KMS-11 (cell line): Measurements from ENCODE around the gene MMADHC.

Experiments
- H2AFZ ChIP-seq: fragments of 200-600 bp; sonication (generic); 2 replicates; pipeline ENCODE4 v1.6.1; 2016; ENCODE audit warnings: antibody characterized with exemption, mixed run types, low read depth
- H3K27ac ChIP-seq: fragments of 200-600 bp; sonication (generic); 2 replicates; pipeline ENCODE4 v1.6.1; 2016; ENCODE audit warnings: mild to moderate bottlenecking, mixed run types
- H3K27me3 ChIP-seq: fragments of 200-600 bp; sonication (generic); 2 replicates; pipeline ENCODE4 v1.6.1; 2017; ENCODE audit warnings: mild to moderate bottlenecking, low read depth, mixed run types, moderate library complexity; ENCODE audit not compliant: insufficient read depth
- H3K36me3 ChIP-seq: fragments of 200-600 bp; sonication (generic); 2 replicates; pipeline ENCODE4 v1.6.1; 2017; ENCODE audit warnings: mild to moderate bottlenecking, mixed run types; ENCODE audit not compliant: insufficient read depth
- H3K4me1 ChIP-seq: fragments of 200-600 bp; sonication (generic); 2 replicates; pipeline ENCODE4 v1.6.1; 2016; ENCODE audit warnings: mild to moderate bottlenecking, low read depth, mixed run types; ENCODE audit not compliant: poor library complexity, severe bottlenecking
- H3K4me2 ChIP-seq: fragments of 200-600 bp; sonication (generic); 2 replicates; pipeline ENCODE4 v1.7.0; 2016; ENCODE audit warnings: mild to moderate bottlenecking, mixed run types
- H3K4me3 ChIP-seq: fragments of 200-600 bp; sonication (generic); IDR thresholded peaks from 2 replicates; pipeline ENCODE4 v1.6.1; 2017; ENCODE audit warnings: low read depth, low read length, mixed read lengths; ENCODE audit not compliant: insufficient read depth
- H3K79me2 ChIP-seq: fragments of 200-600 bp; sonication (generic); 2 replicates; pipeline ENCODE4 v1.6.1; 2016; ENCODE audit warnings: low read depth, mixed run types; ENCODE audit not compliant: insufficient read depth
- H3K9ac ChIP-seq: fragments of 200-600 bp; sonication (generic); 2 replicates; pipeline ENCODE4 v1.6.1; 2016; ENCODE audit warnings: mild to moderate bottlenecking, mixed run types
- H4K20me1 ChIP-seq: fragments of 200-600 bp; sonication (generic); 2 replicates; pipeline ENCODE4 v1.6.1; 2016; ENCODE audit warnings: mild to moderate bottlenecking, mixed run types; ENCODE audit not compliant: insufficient read depth
- TF ChIP-seq, protein P1 (sequence below): fragments of 200-600 bp; sonication (generic); conservative IDR thresholded peaks from 2 replicates; pipeline ENCODE4 v1.6.1; 2017; ENCODE audit warnings: low read depth, mild to moderate bottlenecking, antibody characterized with exemption, low read length, moderate library complexity, mixed read lengths

MMADHC gene

DNA sequence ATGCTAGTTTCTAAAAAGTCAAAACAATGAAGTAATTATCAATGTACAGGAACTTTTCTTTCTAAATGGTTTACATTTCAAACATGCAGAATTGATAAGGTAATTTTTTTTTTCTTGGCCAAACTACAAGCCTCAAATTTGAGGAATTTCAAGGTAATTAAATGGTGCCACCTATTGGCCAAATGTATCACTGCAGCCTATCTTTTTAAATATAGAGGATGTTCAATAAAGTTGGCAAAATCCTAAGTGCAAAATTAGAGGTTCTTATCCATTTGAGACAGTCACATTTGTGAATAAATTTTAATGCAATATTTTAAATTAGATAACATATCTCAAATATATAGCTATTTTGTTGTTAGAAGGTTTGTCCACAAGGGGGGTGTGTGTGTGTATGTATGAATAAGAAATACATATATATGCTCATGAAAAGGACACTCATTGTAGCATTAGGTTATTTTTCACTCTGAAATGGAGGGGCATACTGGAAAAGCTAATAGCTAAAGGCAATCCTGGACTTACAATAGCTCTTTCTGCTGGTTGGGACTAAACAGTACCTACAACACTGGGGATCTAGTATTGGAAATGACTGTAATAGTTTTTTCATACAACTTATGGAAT, 26.2 kb downstream of the MMADHC start:
- H2AFZ ChIP-seq = no peak overlapping the region
- H4K20me1 ChIP-seq = no peaks in the 10 kb centered on the region
- H3K4me2 ChIP-seq = no peak overlapping the region
- no peak overlapping the region for H3K4me3 ChIP-seq
- H3K36me3 ChIP-seq = no peaks in the 10 kb centered on the region
- no peak overlapping the region for H3K9ac ChIP-seq
- H3K4me1 ChIP-seq = no peaks in the 10 kb centered on the region
- H3K27me3 ChIP-seq = no peaks in the 10 kb centered on the region
- no peaks in the 10 kb centered on the region for H3K79me2 ChIP-seq
- TF ChIP-seq, protein P1, sequence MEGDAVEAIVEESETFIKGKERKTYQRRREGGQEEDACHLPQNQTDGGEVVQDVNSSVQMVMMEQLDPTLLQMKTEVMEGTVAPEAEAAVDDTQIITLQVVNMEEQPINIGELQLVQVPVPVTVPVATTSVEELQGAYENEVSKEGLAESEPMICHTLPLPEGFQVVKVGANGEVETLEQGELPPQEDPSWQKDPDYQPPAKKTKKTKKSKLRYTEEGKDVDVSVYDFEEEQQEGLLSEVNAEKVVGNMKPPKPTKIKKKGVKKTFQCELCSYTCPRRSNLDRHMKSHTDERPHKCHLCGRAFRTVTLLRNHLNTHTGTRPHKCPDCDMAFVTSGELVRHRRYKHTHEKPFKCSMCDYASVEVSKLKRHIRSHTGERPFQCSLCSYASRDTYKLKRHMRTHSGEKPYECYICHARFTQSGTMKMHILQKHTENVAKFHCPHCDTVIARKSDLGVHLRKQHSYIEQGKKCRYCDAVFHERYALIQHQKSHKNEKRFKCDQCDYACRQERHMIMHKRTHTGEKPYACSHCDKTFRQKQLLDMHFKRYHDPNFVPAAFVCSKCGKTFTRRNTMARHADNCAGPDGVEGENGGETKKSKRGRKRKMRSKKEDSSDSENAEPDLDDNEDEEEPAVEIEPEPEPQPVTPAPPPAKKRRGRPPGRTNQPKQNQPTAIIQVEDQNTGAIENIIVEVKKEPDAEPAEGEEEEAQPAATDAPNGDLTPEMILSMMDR = peak; percentile 92
- H3K27ac ChIP-seq = no peak overlapping the region

DNA sequence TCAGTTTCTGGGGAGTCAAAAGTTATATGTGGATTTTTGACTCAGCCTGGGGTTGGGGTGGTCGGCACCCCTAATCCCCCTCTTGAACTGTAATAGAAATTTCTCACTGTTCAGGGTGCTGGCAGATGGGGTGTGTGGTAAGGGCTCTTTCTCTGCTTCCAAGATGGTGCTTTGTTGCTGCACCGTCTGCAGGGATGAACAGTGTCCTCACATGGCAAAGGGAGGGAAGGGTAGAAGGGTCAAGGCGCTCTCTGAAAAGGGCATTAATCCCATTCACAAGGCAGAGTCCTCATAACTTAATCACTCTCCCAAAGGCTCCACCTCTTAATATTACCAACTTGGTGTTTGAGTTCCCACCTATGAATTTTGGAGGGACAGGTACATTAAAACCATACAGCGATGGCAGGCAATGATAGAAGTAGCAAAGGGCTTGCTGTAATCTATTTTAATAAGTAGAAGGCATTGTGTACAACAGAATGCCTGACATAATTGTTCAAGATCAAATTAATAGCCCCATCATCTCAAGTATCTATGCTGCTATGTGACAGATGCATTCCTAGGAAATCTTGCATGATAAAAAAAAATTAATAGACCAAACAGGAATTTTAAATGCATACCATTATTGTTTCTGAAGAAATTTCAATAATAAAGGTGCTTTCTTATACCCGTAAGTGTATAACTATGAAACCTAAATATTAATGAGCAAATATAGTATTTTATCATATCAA, 28.1 kb downstream of the MMADHC start:
- Histone ChIP-seq H4K20me1 (no peaks in the 10 kb centered on the region), H3K9ac (no peak overlapping the region), H3K27ac (no peak overlapping the region), H3K36me3 (no peaks in the 10 kb centered on the region), H3K79me2 (no peaks in the 10 kb centered on the region), H3K4me1 (no peaks in the 10 kb centered on the region), H2AFZ (no peak overlapping the region), H3K4me3 (no peak overlapping the region), H3K27me3 (no peaks in the 10 kb centered on the region), H3K4me2 (no peak overlapping the region)
- TF ChIP-seq, protein P1 = no peak

DNA sequence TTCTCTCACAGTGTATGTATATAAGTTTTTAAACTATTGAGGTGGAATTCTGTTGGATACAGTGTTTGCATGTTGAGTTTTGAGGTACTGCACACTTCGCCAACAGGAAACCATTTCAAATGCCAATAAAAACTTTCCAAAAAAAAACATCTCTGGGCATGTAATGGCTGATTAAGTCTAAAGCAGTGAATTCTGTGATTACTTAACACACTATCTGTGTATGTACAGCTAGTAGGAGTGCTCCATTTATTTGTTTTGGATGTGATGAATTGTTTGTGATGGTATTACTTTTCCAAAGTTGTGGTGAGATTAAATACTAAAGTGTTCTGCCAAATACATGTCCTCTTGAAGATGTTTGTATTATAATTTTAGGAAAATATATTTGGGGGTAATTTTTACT, 31.1 kb downstream of the MMADHC start:
- H4K20me1 ChIP-seq = no peaks in the 10 kb centered on the region
- H3K4me3 ChIP-seq = no peak overlapping the region
- TF ChIP-seq, protein P1 = no peak
- no peak overlapping the region for H3K27ac ChIP-seq
- no peaks in the 10 kb centered on the region for H3K79me2 ChIP-seq
- no peaks in the 10 kb centered on the region for H3K4me1 ChIP-seq
- H3K4me2 ChIP-seq = no peak overlapping the region
- H3K27me3 ChIP-seq = no peaks in the 10 kb centered on the region
- no peak overlapping the region for H3K9ac ChIP-seq
- no peak overlapping the region for H2AFZ ChIP-seq
- no peaks in the 10 kb centered on the region for H3K36me3 ChIP-seq

DNA sequence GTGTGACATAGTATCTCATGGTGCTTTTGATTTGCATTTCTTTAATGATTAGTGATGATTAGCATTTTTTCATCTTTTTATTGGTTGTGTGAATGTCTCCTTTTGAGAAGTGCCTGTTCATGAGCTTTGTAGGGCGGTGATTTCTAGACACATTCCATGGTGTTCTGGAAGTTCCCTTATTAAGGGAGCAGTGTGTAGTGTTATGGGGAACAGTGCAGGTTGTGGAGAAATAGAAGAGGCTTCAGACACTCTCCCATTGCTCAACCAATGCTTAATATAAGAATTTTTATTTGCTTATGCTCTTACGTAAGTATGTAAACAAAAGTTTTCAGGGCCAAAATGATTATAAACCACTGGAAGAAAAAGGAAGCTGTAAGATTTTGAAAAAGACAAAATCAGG, 34.7 kb downstream of the MMADHC start:
- H3K36me3 ChIP-seq = no peaks in the 10 kb centered on the region
- TF ChIP-seq, protein P1 = no peak
- no peak overlapping the region for H3K27ac ChIP-seq
- no peaks in the 10 kb centered on the region for H3K27me3 ChIP-seq
- no peak overlapping the region for H3K4me3 ChIP-seq
- H4K20me1 ChIP-seq = no peaks in the 10 kb centered on the region
- no peak overlapping the region for H3K4me2 ChIP-seq
- no peaks in the 10 kb centered on the region for H3K4me1 ChIP-seq
- H2AFZ ChIP-seq = no peak overlapping the region
- no peaks in the 10 kb centered on the region for H3K79me2 ChIP-seq
- H3K9ac ChIP-seq = no peak overlapping the region
